GM04504 (cell line): ENCODE results near the gene SLC44A5.
"Not testable (repeated sequence)": the region's sequence is repeated elsewhere in the genome, so short reads cannot be mapped to it uniquely, and the experiment has no call there.

Source experiments
- DNase-seq: peaks from one replicate; pipeline ENCODE4 v3.0.0-alpha.2; 2012; ENCODE audit warnings: low read depth

The SLC44A5 gene

GRCh38 chr1:75520862-75521475, 89.9 kb downstream of the SLC44A5 start:
- no peak for DNase-seq

GRCh38 chr1:75519651-75520427, 91.1 kb downstream of the SLC44A5 start:
- DNase-seq, result no peak

- DNase-seq, result no peak
Measured at GRCh38 chr1:75518686-75519085, 92.2 kb downstream of the SLC44A5 start.

GRCh38 chr1:75514270-75514669, 96.6 kb downstream of the SLC44A5 start:
- DNase-seq, result no peak

- DNase-seq, result no peak
Measured at GRCh38 chr1:75506976-75507375, 103.9 kb downstream of the SLC44A5 start.

- DNase-seq, result no peak
Measured at GRCh38 chr1:75503221-75503974, 107.5 kb downstream of the SLC44A5 start.

GRCh38 chr1:75502776-75503175, 108.1 kb downstream of the SLC44A5 start:
- DNase-seq, result no peak

GRCh38 chr1:75501577-75502295, 109.2 kb downstream of the SLC44A5 start:
- no peak for DNase-seq

GRCh38 chr1:75492011-75492410, 118.9 kb downstream of the SLC44A5 start:
- DNase-seq, result no peak

- DNase-seq, result no peak
Measured at GRCh38 chr1:75487399-75487798, 123.5 kb downstream of the SLC44A5 start.

GRCh38 chr1:75484789-75485188, 126.1 kb downstream of the SLC44A5 start:
- DNase-seq, result no peak

GRCh38 chr1:75482951-75483350, 128.0 kb downstream of the SLC44A5 start:
- no peak for DNase-seq

GRCh38 chr1:75476486-75476885, 134.4 kb downstream of the SLC44A5 start:
- not testable (repeated sequence) for DNase-seq

- no peak for DNase-seq
Measured at GRCh38 chr1:75475696-75476095, 135.2 kb downstream of the SLC44A5 start.

GRCh38 chr1:75472971-75473603, 137.8 kb downstream of the SLC44A5 start:
- no peak for DNase-seq

- no peak for DNase-seq
Measured at GRCh38 chr1:75472089-75472970, 138.6 kb downstream of the SLC44A5 start.

GRCh38 chr1:75471252-75471651, 139.7 kb downstream of the SLC44A5 start:
- no peak for DNase-seq

GRCh38 chr1:75470448-75470847, 140.5 kb downstream of the SLC44A5 start:
- DNase-seq, result no peak

- DNase-seq, result no peak
Measured at GRCh38 chr1:75469586-75470173, 141.2 kb downstream of the SLC44A5 start.

GRCh38 chr1:75461808-75462325, 149.0 kb downstream of the SLC44A5 start:
- no peak for DNase-seq
